Ishikawa (cell line): ENCODE results near the gene TAF1.

Experiments
- CEBPB ChIP-seq: IDR thresholded peaks from 2 replicates; pipeline ENCODE4 v1.6.1; 2012
- CREB1 ChIP-seq: IDR thresholded peaks from 2 replicates; pipeline ENCODE4 v1.6.1; 2012; ENCODE audit warnings: low read depth
- EGR1 ChIP-seq: IDR thresholded peaks from 2 replicates; pipeline ENCODE4 v1.6.1; 2012
- EP300 ChIP-seq: IDR thresholded peaks from 2 replicates; pipeline ENCODE4 v1.6.1; 2012; ENCODE audit warnings: borderline replicate concordance
- FOXM1 ChIP-seq: IDR thresholded peaks from 2 replicates; pipeline ENCODE4 v1.6.1; 2012; ENCODE audit warnings: low read depth, borderline replicate concordance
- MAX ChIP-seq: IDR thresholded peaks from 2 replicates; pipeline ENCODE4 v1.6.1; 2012
- NFIC ChIP-seq: IDR thresholded peaks from 2 replicates; pipeline ENCODE4 v1.6.1; 2012
- RAD21 ChIP-seq: IDR thresholded peaks from 2 replicates; pipeline ENCODE4 v1.6.1; 2012; ENCODE audit warnings: low read depth
- REST ChIP-seq: IDR thresholded peaks from 2 replicates; pipeline ENCODE4 v1.6.1; 2012; ENCODE audit warnings: low read depth, mild to moderate bottlenecking
- TAF1 ChIP-seq: IDR thresholded peaks from 2 replicates; pipeline ENCODE4 v1.6.1; 2012; ENCODE audit warnings: low read depth, mild to moderate bottlenecking
- TCF12 ChIP-seq: IDR thresholded peaks from 2 replicates; pipeline ENCODE4 v1.6.1; 2012; ENCODE audit warnings: low read depth
- TEAD4 ChIP-seq: IDR thresholded peaks from 2 replicates; pipeline ENCODE4 v1.6.1; 2012
- USF1 ChIP-seq: IDR thresholded peaks from 2 replicates; pipeline ENCODE4 v1.6.1; 2012
- YY1 ChIP-seq: IDR thresholded peaks from 2 replicates; pipeline ENCODE4 v1.6.1; 2012; ENCODE audit warnings: low read depth
- ZBTB7A ChIP-seq: IDR thresholded peaks from 2 replicates; pipeline ENCODE4 v1.6.1; 2012; ENCODE audit warnings: low read depth

Gene TAF1

GRCh38 chrX:71326394-71326793 is 39.8 kb upstream of the TAF1 start:
- no peak for TF ChIP-seq MAX
- no peak for TF ChIP-seq EGR1

GRCh38 chrX:71364221-71364620 is 1.9 kb upstream of the TAF1 start:
- no peak for TF ChIP-seq RAD21
- no peak for TF ChIP-seq FOXM1
- no peak for TF ChIP-seq TEAD4
- TF ChIP-seq EGR1, result no peak
- no peak for TF ChIP-seq CREB1
- TF ChIP-seq USF1, result no peak
- no peak for TF ChIP-seq EP300
- TF ChIP-seq CEBPB, result no peak
- no peak for TF ChIP-seq TAF1
- no peak for TF ChIP-seq REST

GRCh38 chrX:71365356-71365874 is 742 bp upstream of the TAF1 start:
- TF ChIP-seq CEBPB (no peak), TEAD4 (no peak), TAF1 (no peak), ZBTB7A (no peak), YY1 (no peak), NFIC (no peak), USF1 (no peak), FOXM1 (no peak), REST (no peak), EGR1 (no peak), EP300 (no peak), RAD21 (no peak), MAX (no peak), CREB1 (no peak), TCF12 (no peak)

- TF ChIP-seq TAF1 (no peak), MAX (peak; percentile 20; the same call in 1 of the 2 replicates)
Observed at GRCh38 chrX:71366674-71367256, 608 bp downstream of the TAF1 start.

GRCh38 chrX:71367396-71367795 is 1.2 kb downstream of the TAF1 start:
- TF ChIP-seq TAF1 (no peak), YY1 (no peak), TCF12 (no peak), CREB1 (no peak), MAX (no peak), EP300 (no peak), TEAD4 (no peak), NFIC (no peak), RAD21 (no peak), REST (no peak), ZBTB7A (no peak)
